ENCODE measurements around the gene F10.
"Not testable (repeated sequence)": the region's sequence is repeated elsewhere in the genome, so short reads cannot be mapped to it uniquely, and the experiment has no call there.

Gene F10

DNA sequence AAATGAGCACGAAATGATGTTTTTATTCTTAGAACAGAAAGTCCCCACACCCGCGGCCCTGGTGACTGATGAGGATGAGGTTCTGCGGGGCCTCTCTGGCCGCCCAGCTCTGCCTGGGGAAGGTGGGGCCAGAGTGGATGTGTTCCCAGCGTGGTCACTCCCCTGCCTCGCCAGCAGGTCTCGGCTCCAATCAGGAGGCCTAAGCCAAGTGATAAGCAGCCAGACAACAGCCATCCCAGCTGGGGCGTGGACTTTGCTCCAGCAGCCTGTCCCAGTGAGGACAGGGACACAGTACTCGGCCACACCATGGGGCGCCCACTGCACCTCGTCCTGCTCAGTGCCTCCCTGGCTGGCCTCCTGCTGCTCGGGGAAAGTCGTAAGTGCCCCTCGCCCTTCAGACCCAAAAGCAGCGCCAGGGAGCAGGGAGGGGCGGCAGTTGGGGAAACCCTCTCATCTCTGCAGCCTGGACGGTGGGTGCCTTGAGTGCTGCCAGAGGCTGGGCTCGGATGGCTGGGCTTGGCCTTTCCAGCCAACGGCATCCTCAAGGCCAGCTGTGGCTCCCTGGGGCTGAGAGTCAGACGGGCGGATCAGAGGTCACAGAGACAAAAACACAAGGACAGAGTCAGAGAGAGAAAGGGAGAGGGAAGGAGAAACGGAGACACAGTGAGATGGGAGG, at the start of gene F10:
TSS of gene F10 (plus strand) at position 250 of the 676 bp plus-strand sequence. CDS start at position 307, 57 bp downstream.
- DNase-seq (ENCODE audit: low read depth) = no peak

DNA sequence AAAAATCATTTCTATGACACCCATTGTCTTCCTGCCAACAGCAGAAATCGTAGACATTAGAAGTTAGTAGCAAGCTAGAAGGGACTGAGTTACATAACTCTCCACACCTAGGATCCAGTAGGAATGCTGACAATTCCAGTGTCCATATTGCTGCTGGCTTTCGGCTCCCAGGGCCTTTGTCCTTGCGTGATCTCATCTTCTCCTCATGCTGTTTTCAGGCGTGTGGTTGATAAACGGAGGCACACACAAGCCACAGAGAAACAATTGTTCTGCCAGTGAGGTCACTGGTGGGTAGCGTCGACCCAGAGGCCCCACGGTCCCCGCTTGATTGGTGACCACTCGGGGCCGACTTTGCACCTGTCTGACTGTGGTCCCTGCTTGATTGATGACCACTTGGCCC, 48.7 kb upstream of the F10 start:
- DNase-seq (ENCODE audit: low read depth) = no peak

DNA sequence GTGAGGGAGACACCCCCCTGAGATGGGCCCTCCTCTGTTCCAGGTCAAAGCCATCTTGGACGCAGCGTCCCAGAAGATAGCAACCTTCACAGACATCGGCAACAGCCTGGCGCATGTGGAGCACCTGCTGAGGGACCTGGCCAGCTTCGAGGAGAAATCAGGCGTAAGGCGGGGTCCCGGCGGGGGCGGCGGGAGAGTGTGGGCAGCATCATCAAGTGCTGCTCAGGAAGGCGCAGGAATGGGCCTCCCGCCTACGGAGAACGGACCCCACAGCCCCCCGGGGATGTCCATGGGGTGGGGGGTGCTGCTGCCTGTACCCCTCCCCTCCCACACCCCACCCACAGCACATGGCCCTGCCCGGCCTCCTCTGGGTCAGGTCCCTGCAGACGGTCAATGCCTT, 48.2 kb upstream of the F10 start:
- no peak for DNase-seq (ENCODE audit: low read depth)

DNA sequence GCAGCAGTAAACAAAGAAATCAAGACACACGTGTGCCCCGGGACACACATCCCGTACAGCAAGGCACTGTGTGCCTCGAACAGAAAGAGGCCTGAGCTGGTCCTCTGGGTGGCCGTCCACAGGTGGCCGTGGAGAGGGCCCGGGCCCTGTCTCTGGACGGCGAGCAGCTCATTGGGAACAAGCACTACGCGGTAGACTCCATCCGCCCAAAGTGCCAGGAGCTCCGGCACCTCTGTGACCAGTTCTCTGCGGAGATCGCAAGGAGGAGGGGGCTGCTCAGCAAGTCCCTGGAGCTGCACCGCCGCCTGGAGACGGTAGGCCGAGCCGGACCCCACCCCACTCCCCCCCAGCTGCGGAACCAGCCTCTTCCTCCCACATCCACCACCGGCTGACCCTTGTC, 47.7 kb upstream of the F10 start:
- no peak for DNase-seq (ENCODE audit: low read depth)

DNA sequence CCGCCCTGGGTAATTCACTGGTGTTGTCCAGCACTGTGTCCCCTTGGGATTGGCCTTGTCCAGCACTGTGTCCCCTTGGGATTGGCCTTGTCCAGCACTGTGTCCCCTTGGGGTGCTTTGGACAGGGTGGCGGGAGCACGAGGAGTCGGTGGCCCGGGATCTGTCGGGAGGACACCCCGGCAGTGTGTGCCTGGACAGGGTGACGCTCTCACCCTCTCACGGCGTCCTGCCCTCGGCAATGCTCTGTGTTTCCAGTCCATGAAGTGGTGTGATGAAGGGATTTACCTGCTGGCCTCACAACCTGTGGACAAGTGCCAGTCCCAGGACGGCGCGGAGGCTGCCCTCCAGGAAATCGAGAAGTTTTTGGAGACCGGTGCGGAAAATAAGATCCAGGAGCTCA, 46.9 kb upstream of the F10 start:
- DNase-seq (ENCODE audit: low read depth) = no peak

DNA sequence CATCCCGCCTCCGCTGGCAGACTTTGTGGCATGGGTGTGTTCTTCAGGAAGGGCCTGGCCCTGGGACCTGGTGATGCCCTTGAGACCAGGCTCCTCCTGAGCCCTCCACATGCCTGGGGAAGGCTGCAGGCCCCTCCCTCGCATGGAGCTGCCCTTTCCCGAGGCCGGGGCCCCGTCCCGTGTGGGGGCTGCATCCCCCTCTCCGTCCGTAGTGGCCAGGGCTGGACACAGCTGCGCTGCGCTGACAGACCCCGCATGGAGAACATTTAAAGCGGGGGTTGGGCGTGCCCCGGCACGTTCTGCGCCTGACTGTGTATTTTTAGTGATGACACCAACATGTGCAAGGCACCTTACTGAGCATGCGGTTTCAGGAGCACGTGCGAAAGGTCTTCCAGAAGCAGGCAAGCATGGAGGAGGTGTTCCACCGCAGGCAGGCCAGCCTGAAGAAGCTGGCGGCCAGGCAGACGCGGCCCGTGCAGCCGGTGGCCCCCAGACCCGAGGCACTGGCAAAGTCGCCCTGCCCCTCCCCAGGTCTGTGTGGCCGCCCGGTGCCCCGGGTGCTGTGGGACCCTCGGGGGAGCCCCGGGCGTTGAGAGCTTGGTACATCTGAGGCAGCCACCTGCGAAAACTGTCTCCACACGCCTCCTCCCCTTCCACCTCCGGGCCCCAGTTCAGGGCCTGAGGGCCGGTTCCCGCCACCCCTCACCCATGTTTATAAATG, 45.8 kb upstream of the F10 start:
- no peak for DNase-seq (ENCODE audit: low read depth)

DNA sequence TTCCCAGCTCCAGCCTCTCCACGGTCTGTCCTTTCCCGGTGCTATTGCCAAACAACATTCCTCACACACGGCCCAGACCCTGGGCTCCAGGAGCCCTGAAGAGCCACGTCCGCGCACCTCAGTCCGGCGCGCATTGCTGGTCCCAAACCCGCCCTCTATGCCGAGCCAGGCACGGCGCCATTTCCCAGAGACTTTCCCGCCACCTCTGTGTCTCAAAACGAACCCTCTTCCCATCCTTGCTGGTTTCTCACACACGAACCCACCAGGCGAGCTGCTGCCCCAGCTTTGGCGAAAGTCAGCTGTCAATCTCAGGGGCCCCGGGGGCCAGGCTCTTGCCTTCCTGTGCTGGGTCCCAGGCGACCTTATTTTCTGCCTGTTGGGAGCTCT, 45.0 kb upstream of the F10 start:
- no peak for DNase-seq (ENCODE audit: low read depth)

DNA sequence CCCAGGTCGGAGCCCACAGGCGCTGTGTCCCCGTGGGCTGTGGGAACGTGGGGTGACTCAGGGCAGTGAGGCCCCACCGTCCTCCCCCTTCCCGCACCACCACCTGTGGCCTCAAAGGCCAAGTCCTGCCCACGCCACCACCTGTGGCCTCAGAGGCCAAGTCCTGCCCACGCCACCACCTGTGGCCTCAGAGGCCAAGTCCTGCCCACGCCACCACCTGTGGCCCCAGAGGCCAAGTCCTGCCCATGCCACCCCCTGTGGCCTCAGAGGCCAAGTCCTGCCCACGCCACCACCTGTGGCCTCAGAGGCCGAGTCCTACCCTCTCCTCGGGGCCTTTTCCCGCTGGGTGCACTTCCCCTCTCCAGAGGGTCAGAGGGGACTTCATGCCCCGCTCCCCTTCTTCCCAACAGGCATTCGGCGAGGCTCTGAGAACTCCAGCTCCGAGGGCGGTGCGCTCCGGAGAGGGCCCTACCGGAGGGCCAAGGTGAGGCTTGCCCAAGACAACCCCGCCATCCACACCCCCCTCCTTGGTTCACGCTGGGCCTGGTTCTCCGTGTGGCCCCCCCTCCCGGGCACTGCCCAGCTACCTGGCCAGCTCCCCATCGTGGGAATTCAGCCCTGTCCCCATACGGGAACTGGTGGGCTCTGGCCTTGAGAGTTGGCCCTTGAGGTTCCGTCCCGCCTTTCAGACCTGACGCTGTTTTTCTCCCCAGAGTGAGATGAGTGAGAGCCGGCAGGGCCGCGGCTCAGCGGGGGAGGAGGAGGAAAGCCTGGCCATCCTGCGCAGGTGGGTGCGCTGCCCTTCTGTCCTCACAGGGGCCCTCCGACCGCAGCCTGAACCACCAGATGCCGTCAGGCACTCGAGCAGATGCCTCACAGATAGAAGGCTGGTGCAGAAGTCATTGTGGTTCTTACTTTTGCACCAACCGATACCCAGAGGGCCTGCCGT, 44.4 kb upstream of the F10 start:
- DNase-seq (ENCODE audit: low read depth) = no peak

DNA sequence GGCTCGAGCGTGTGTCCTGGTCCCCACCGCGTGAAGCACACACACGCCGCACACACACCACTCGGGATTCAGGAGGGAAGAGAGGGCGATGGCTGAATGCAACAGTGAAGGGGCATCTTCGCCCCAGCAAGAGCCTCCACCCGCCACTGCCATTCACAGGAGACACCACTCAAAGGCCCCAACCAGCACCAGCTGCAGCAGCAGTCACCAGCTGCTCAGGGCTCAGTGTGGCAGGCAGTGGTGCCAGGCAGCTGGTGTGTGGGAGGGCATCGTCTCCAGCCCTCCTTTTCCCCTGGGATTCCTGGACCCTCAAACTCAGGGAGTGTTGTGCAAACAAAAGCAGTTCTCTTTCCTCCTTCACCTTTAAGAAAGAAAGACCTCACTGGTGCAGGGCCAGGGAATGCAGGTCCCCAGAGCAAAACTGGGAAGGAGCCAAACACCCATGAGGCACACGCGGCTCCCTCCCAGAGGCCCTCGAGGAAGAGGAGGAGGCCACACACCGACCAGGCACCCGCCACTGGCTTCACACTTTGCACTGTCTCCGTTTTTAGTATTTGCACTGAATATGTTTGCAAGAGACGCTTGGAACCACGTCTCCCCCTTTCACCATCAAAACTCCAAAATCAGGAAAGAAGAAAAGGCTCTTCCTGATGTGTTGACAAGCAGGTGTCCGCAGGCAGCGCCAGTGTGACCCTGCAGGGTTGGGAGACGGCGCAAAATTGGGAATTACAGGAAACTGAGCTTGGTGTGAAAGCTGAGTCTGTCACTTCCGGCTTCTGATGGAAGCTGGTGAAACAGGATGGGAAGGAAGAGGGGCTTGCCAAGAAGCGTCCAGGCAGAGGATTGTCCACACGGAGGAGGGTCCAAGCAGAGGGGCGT, 43.5 kb upstream of the F10 start:
- no peak for DNase-seq (ENCODE audit: low read depth)

DNA sequence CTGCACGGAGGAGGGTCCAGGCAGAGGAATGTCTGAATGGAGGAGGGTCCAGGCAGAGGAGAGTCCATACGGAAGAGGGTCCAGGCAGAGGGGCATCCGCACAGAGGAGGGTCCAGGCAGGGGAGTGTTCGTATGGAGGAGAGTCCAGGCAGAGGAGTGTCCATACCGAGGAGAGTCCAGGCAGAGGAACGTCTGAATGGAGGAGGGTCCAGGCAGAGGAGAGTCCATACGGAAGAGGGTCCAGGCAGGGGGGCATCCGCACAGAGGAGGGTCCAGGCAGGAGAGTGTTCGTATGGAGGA, 42.9 kb upstream of the F10 start:
- DNase-seq (ENCODE audit: low read depth) = not testable (repeated sequence)

DNA sequence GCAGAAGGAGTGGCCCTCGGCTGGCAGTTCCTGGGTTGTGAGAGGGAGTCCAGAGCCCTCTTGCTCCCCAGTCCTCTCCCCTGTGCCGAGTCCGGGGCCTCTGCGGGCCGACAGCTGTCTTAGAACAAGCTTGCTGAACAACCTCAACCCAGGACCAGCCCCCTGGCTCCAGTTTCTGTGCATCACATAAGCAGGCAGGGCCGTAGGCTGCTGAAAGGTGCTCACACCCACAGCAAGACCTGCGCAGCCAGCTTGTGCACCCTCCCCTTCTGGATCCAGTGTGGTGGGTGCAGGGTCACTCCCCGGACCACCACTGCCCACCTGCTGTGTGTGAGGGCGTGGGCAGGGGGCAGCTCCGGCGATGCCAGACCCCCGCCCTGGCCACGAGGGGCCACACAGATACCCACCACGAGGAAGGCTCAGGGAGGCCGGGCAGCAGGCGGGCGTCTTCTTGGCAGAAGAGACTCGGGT, 42.2 kb upstream of the F10 start:
- DNase-seq (ENCODE audit: low read depth) = no peak

DNA sequence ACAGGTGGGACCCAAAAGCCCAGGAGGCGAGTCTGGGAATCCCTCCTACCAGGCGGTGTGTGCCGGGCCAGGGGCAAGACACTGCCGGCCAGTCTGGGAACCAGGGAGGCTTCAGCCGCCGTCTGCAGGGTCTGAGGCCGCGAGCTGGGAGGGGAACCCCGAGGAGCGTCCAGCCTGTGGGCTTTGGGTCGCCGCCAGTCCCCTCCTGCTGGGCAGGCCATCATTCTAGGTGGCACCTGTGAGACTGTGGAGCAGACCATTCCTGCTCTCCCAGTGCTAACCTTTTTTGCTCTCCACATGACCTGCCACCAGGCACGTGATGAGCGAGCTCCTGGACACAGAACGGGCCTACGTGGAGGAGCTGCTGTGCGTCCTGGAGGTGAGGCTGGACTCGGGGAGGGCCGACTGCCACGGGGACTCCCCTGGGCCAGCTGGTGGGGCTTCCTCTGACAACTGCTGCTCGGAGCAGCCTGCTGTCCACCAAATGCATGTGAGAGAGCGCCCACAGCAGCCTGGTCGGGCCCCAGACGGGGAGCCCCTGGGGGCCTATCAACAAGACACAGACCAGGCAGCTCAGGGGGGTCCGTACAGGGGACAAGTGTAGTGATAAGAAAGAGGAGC, 41.6 kb upstream of the F10 start:
- DNase-seq (ENCODE audit: low read depth) = no peak

DNA sequence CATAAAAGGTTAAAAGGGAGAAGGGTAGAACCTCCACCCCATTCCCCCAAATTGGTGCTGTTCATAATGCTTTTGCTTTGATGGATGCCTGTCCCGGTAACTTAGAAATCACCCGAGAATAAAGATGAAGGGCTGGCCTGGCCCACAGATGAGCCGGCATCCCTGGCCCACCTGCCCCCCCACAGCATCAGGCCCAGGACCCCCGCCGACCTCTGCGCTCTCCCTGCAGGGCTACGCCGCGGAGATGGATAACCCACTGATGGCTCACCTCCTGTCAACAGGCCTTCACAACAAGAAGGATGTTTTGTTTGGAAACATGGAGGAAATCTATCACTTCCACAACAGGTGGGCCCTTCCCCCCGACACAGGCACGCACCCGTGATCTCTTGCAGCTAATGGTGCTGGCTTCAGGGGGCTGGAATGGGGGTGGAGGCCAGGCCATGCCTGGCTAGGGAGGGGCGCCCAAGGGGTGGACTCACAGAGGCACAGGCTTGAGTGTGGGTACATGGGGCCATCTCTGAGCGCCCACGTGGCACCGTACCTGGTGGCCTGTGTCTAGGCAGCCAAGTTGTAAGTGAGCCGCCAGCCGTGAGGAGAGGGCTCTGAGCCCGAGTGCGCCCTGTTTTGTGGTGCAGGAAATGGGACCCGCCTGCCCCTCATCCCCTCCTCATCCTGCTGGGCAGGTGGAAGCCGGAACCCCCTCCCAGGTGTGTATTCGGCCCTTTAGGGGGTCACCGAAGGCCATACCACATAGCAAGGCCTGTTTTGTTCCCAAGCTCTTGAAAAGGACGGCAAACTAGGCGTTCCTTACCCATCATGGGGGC, 40.2 kb upstream of the F10 start:
- no peak for DNase-seq (ENCODE audit: low read depth)

DNA sequence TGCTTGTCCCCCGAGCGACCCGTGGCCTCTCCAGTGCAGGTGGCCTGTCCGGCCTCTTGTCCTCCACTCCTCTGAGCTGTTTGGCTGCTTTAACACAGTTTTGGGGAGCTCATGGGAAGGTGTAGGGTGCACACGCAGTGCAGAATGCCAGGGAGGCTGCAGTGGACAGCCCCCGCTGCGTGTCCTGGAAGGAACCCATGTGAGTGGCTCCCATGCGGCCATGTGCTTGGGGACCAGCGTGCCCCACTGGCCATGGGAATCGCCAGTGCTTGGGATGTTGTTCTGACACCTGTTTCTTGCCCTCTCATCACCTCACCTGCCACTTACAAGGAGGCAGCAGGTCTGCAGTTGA, 39.6 kb upstream of the F10 start:
- DNase-seq (ENCODE audit: low read depth) = no peak

DNA sequence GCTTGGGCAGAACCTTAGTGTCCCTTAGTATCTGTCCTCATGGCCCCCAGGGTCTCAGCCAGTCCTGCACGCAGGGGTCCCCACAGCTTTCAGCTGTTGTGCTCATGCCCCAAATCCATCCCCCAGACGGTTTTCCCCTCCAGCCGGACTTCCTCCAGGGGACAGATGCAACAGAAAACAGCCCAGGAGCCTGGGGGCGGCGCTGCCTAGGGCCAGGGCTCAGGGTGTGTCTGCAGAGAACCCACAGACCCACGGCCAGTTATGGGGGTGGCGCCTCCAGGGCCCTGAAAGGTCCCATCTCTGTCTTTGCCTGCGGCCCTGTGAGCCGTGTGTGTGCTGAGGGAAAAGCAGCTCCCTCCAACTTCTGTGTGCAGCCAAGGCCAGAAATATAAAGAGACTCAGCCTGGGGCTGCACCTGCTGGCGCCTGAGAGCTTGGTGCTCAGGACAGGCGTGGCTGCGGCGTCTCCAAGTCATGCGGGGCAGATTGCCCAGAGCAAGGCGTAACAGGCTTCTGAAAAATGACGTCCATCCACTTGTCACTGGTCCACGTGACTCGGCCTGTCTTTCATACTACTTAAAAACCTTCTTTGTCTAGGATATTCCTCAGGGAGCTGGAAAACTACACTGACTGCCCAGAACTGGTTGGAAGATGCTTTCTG, 39.1 kb upstream of the F10 start:
- no peak for DNase-seq (ENCODE audit: low read depth)

DNA sequence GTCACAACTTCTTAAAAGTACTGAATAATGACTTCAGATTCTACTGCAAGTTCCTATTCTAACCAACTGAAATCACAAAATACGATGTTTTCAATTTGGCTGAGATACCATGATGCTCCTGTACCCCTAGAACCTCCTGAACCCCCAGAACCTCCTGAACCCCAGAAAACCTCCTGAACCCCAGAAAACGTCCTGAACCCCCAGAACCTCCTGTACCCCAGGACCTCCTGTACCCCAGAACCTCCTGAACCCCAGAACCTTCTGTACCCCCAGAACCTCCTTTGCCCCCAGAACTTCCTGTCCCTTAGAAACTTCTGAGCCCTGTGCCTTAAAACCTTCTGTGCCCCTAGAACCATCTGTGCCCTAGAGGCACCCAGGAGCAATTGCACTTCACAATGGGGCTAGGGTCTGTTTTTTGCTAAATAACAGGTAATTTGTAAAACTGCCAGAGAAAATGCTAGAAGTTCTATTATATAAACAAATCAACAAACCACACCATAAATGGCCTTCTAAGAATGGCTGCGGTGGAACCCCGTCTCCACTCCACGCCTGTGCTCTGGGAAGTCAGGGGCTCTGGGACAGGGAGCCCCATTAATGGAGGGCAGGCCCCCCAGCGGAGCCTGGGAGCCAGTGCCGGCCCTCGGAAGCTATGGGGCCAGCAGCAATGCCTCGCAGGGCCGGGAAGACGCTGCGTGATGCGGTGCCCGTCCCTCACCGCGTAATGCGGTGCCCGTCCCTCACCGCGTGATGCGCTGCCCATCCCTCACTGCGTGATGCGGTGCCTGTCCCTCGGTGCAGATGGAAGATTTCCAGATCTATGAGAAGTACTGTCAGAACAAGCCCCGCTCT, 38.3 kb upstream of the F10 start:
- DNase-seq (ENCODE audit: low read depth) = no peak

DNA sequence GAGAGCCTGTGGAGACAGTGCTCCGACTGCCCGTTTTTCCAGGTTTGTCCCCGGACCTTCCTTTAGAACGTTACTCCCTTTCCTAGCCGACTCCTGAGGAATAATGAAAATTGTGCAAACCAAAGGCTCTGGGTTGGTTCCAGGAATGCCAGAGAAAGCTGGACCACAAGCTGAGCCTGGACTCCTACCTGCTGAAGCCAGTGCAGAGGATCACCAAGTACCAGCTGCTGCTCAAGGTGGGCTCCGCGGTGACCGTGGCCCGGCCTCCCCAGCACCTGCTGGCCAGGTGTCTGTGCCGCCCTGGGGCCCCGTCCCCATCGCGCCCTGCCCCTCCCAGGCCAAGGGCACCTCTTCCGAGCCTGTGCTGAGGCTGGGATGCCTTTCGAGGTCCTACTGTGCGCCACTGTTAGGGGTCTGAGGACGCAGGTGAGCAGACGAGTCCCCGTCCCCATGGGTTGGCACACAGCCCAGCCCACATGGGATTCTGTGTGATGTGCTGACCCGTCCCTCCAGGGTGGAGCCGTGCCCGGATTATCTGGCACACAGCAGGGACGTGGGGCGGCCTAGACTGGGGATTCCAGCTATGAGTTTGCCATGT, 37.6 kb upstream of the F10 start:
- no peak for DNase-seq (ENCODE audit: low read depth)

DNA sequence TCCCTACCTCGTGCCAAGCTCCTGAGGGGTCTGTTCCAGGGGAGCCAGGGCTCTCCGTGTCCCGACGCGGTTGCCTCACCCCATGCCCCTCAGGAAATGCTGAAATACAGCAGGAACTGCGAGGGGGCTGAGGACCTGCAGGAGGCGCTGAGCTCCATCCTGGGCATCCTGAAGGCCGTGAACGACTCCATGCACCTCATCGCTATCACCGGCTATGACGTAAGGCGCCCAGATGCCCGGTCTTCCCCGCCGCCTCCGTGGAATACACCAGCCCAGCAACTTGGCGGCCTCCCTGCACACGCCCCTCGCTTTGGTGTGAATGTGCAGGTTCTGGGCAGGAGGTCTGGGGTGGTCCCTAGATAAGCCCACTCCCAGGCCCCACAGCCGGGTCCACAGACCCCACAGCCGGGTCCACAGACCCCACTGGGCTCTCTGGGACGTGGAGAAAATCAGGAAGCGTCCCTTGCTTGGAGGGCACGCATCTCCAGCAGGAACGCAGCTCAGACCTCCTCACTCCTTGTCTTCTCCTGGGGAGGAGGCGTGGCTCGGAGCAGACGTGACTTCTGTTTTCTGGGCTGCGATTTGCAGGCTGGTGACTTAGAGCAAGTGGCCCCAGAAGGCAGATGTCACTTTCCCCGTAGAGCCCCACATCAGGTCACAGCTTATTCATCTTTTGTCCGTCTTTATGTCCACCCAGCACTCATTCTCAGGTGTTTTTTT, 36.4 kb upstream of the F10 start:
- no peak for DNase-seq (ENCODE audit: low read depth)

All from activated T-helper 1 cell treated with Interleukin-2 at 50 U/mL for 16 hours (primary cell).